ENCODE results near the gene NRL. TPM values are rescaled to one million over a fixed set of nuclear protein-coding genes. Genes with fewer than 3 reads are reported as not detected.

NRL gene
- total RNA-seq, 1 experiment from 2014 or later, result 1.4 TPM

GRCh38 chr14:24055971-24056799 lies 58.6 kb downstream of the NRL start:
- TF ChIP-seq REST (IDR thresholded peaks at IDR 0.05; ENCODE audit: insufficient read depth in 1 of 2, low read depth in 2 of 2, low read length in 1 of 2) (no peak), POLR2AphosphoS5 (IDR thresholded peaks at IDR 0.05; ENCODE audit: low read depth, low read length) (no peak), SIN3A (IDR thresholded peaks at IDR 0.05; ENCODE audit: borderline replicate concordance, insufficient read depth, low read depth, low read length) (no peak)
- TF ChIP-seq, protein P1, sequence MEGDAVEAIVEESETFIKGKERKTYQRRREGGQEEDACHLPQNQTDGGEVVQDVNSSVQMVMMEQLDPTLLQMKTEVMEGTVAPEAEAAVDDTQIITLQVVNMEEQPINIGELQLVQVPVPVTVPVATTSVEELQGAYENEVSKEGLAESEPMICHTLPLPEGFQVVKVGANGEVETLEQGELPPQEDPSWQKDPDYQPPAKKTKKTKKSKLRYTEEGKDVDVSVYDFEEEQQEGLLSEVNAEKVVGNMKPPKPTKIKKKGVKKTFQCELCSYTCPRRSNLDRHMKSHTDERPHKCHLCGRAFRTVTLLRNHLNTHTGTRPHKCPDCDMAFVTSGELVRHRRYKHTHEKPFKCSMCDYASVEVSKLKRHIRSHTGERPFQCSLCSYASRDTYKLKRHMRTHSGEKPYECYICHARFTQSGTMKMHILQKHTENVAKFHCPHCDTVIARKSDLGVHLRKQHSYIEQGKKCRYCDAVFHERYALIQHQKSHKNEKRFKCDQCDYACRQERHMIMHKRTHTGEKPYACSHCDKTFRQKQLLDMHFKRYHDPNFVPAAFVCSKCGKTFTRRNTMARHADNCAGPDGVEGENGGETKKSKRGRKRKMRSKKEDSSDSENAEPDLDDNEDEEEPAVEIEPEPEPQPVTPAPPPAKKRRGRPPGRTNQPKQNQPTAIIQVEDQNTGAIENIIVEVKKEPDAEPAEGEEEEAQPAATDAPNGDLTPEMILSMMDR (IDR thresholded peaks at IDR 0.05), result no peak
- H3K36me3 ChIP-seq (ENCODE audit: control insufficient read depth, insufficient read depth, low read length), result no peaks in the 10 kb centered on the region
- intact Hi-C loops (cut with micrococcal nuclease; ENCODE audit: unreplicated experiment) (no loop called here), in situ Hi-C loops (cut with HindIII; ENCODE audit: low pct_unique_long_range_greater_than_20kb, low sequenced_read_pairs) (no loop called here)
- H3K4me1 ChIP-seq (ENCODE audit: control insufficient read depth, insufficient read depth, low read length), result no peaks in the 10 kb centered on the region
- ATAC-seq (no peak), DNase-seq (ENCODE audit: low read depth, low spot score) (no peak)
- no TSS peak for BruUV-seq (replicated peaks)
- no peaks in the 10 kb centered on the region for H3K9me3 ChIP-seq (ENCODE audit: control insufficient read depth, insufficient read depth, low read depth, low read length)
- no peaks in the 10 kb centered on the region; the same call in 1 of the 2 replicates for H3K27me3 ChIP-seq (ENCODE audit: control insufficient read depth, insufficient read depth, low read length)
- no peak overlapping the region for H3K4me3 ChIP-seq (ENCODE audit: low read depth in 2 of 2, low read length in 2 of 2)
- POLR2A ChIA-PET, result interaction anchor here (0.5 kb wide), 1 partner anchor 156 kb away, joined by 8 read pairs; no protein-coding TSS in a partner anchor
- CTCF ChIA-PET, result interaction anchor here (0.7 kb wide), 1 partner anchor 130 kb away, joined by 3 read pairs; no protein-coding TSS in a partner anchor
- H3K27ac ChIP-seq (ENCODE audit: low read length), result no peak overlapping the region

- CTCF ChIA-PET, result no interaction called here
These were observed 60.1 kb downstream of the NRL start for GRCh38 chr14:24054646-24055045.

More at GRCh38 chr14:24054646-24055045, 60.1 kb downstream of the NRL start:
- no TSS peak for BruUV-seq (replicated peaks)
- Histone ChIP-seq H3K9me3 (ENCODE audit: control insufficient read depth, insufficient read depth, low read depth, low read length) (no peaks in the 10 kb centered on the region), H3K4me3 (ENCODE audit: low read depth in 2 of 2, low read length in 2 of 2) (no peak overlapping the region), H3K36me3 (ENCODE audit: control insufficient read depth, insufficient read depth, low read length) (no peaks in the 10 kb centered on the region), H3K4me1 (ENCODE audit: control insufficient read depth, insufficient read depth, low read length) (no peaks in the 10 kb centered on the region), H3K27me3 (ENCODE audit: control insufficient read depth, insufficient read depth, low read length) (no peaks in the 10 kb centered on the region; the same call in 1 of the 2 replicates), H3K27ac (ENCODE audit: low read length) (no peak overlapping the region)
- in situ Hi-C loops (cut with HindIII; ENCODE audit: low pct_unique_long_range_greater_than_20kb, low sequenced_read_pairs) (no loop called here), intact Hi-C loops (cut with micrococcal nuclease; ENCODE audit: unreplicated experiment) (no loop called here)
- ATAC-seq (no peak), DNase-seq (ENCODE audit: low read depth, low spot score) (no peak)
- POLR2A ChIA-PET, result no interaction called here
- no peak for TF ChIP-seq TCF7L2 (IDR thresholded peaks at IDR 0.05; ENCODE audit: low read depth, low read length)
- TF ChIP-seq REST (IDR thresholded peaks at IDR 0.05; ENCODE audit: insufficient read depth in 1 of 2, low read depth in 2 of 2, low read length in 1 of 2), result no peak
- TF ChIP-seq POLR2AphosphoS5 (IDR thresholded peaks at IDR 0.05; ENCODE audit: low read depth, low read length), result no peak
- no peak for TF ChIP-seq SIN3A (IDR thresholded peaks at IDR 0.05; ENCODE audit: borderline replicate concordance, insufficient read depth, low read depth, low read length)
- TF ChIP-seq, protein P1 (IDR thresholded peaks at IDR 0.05), result no peak
